Sigmoid colon (tissue), 4 donors: Measurements from ENCODE around the gene FGF14.

ENCODE experiments used
- POLR2A ChIP-seq, 2 donors: fragments of 450-650 bp; IDR thresholded peaks; one replicate each; pipeline ENCODE4 v1.6.1; 2016; ENCODE audit warnings: antibody characterized with exemption in 2 of 2, mild to moderate bottlenecking in 2 of 2, moderate library complexity in 2 of 2
- POLR2AphosphoS5 ChIP-seq, 4 donors: sonication (generic); formaldehyde crosslinking; IDR thresholded peaks; one replicate each; pipeline ENCODE4 v1.6.1; 2017; ENCODE audit warnings: antibody characterized with exemption in 4 of 4

- TF ChIP-seq POLR2AphosphoS5 (IDR thresholded peaks at IDR 0.05) (no peak), POLR2A (IDR thresholded peaks at IDR 0.05) (no peak)
Observed at GRCh38 chr13:101979825-101980224, 422.0 kb downstream of the FGF14 start.
